HG03520 (cell line): ENCODE measurements around the gene MAPK10.

Experiments used
- ATAC-seq: cut with Tn5 transposase; IDR thresholded peaks from one replicate; pipeline ENCODE4 v1.9.1; 2021; ENCODE audit warnings: mild to moderate bottlenecking, moderate library complexity; ENCODE audit not compliant: unreplicated experiment

Gene MAPK10

DNA sequence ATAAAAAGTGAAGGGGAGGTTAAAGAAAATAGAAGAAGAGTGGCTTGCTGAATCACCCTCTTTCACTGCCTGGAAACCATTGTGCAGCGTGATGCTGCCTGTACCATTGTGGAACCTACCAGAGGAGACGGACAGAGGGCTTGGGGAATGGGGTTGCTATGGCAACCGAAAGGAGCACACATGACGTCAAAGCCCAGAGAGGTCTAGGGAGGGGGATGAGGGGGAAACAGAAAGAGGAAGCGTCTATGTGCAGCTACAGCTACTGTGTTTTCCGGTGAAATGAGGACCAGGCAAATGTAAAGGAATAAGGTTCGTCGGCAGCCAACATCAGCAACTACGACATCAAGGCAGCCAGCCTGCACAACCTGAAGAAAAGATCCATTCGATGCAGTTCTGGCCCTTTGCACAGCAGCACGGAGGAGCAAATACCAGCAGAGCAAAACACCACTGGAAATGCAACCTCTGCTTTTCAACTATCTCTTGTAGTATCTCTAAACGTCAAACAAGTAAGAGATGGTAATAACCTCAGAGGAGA is at the start of gene MAPK10:
TSS of gene MAPK10 (minus strand) at position 110 of the 535 bp plus-strand sequence.
- ATAC-seq: peak; percentile 98

DNA sequence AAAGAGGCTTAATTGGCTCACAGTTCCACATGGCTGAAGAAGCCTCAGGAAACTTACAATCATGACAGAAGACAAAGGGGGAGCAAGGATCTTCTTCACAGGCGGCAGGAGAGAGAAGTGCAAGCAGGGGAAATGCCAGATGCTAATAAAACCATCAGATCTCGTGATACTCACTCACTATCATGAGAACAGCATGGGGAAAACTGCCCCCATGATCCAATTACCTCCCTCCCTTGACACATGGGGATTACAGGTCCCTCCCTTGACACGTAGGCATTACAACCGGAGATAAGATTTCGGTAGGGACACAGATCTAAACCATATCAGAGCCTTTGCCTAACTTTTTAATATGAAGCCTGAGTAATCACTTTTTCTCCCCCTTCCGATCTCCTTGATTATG is 43.7 kb upstream of the MAPK10 start:
- ATAC-seq: no peak

DNA sequence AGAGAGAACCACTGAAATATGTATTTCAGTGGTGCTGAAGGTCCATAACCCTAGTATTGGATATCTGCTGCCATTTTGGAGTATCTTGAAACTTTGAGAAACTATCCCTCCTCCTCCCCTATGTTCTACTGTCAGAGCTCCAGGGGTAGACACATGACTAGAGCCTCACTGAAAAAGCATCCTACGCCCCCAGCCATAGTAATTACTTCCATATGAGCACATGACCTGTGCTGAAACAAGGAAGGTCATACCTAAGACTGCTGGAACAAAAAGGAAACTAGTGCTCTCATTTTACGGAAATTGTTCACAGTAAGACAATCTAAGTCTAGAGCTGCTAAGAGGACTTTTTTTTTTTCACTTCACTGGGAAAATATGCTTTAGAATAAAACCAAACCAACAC is 42.0 kb upstream of the MAPK10 start:
- ATAC-seq: no peak

- ATAC-seq: no peak
These were observed 40.4 kb upstream of the MAPK10 start for GRCh38 chr4:86400216-86400615.

DNA sequence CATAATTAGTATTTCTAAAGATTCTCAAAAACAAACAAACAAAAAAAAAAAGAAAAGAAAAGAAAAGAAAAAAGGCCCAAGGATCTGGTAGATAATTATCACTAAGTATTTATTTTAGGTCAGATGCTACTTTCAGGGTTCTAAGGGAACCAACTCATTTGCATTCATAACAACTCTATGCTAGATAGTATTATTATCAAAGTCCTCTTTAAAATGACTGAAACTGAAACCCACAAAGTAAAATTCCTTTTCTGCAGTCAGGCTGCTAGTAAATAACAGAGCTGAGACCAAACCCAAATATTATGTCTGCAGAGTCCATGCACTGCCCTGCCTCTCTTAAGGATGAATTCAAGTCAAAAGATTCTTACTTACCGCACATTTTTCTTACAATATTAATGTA is 38.3 kb upstream of the MAPK10 start:
- ATAC-seq: peak; percentile 82

DNA sequence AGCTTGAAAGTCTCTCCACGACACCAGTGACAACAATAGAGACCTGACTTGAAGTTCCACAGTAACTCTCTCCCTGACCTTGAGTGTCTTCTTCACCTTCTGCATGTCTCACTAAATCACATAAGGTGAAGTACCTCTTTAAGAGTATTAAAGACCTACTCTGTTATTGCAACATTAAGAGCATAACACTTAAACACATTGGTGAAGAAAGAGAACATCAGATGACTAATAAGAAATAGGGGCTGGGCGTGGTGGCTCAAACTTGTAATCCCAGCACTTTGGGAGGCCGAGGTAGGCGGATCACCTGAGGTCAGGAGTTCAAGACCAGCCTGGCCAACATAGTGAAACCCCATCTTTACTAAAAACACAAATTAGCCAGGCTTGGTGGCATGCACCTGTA is 33.9 kb upstream of the MAPK10 start:
- no peak for ATAC-seq

GRCh38 chr4:86389664-86390063 is 29.8 kb upstream of the MAPK10 start:
- ATAC-seq: no peak

DNA sequence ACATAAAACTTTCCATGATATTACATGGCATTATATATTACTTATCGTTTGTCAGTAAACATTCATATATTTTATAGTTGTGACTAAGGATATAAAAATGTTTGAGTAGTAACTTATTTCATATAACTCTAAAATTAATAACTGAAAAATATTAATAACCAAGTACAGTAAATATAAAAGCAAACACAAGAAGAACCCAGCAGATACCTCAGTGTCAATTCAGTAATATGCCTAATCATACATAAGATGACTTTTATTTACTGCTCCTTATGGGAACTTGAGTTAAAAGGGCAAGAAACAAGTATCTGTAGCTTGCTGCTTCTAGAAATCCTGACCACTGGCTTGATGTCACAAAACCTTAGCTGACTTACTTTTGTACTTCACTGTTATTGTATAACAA is 28.4 kb upstream of the MAPK10 start:
- ATAC-seq: no peak

DNA sequence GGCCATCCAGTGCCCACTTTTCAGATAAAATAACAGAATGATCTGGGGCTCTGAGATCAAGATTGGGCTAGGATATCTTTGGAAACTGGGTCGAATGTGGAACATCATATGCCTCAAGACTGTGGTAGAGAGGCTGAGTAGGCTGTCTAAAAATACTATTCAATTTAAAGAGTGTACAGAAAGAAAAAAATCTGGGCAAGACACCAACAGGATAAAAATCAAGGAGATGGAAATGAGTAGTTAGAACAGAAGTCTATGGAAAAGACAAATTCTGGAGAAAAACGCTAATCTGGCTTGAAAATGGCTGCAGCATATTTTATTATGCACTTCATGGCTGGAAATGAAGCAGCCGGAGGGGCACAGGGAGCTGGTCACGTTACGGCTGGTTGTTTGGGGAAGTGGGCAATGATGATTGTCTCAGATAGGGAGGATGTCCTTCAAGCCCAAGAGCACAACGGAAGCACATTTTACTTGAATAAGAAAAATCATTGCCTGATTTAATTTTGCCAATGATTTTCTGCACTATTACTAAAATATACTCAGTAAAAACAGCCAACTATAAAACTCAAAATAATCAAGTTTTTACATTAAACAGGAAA is 27.1 kb upstream of the MAPK10 start:
- ATAC-seq: no peak

DNA sequence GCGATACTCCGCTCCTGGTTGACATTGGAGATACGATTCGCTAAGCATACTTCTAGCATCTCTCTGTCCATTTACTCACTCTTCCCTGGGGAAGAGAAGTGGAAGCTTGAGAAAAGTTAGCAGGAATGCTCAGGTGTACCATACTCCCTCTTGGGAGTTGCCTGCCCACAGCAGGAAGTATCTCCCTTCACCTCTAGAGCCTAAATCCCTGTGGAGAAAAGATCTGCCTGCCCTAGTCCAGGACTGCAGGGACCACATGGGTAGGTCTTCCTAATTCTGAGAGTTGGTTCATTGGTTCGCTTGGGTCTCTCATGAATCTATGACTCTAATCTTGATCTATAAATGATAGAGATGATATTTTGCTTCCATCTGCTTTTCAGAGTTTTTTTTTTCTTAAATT is 26.3 kb upstream of the MAPK10 start:
- ATAC-seq: no peak

GRCh38 chr4:86381431-86381830 is 21.6 kb upstream of the MAPK10 start:
- no peak for ATAC-seq

- ATAC-seq: no peak
These were observed 20.4 kb upstream of the MAPK10 start for GRCh38 chr4:86380181-86380724.

GRCh38 chr4:86376850-86377249 is 17.0 kb upstream of the MAPK10 start:
- ATAC-seq: no peak

DNA sequence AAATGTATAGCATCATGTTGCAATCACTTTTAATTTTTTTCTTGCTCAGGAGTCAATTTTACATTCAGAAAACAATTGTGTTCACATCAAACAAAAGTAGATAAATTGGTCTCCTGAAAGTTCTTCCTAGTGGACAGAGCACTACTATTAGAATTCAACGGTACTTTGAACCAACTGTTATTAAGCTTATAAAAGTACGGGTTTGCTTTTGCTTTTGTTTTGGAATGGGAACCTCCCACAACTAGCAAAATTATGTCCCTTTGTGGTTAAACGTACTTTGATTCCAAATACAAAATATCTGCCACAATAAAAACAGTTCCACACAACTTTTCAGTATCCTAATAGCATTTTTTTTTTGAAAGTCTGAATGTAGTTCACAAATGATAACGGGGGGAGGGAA is 8.6 kb upstream of the MAPK10 start:
- ATAC-seq: no peak

GRCh38 chr4:86367577-86367976 is 7.7 kb upstream of the MAPK10 start:
- no peak for ATAC-seq

- ATAC-seq: no peak
These were observed 7.1 kb upstream of the MAPK10 start for GRCh38 chr4:86366920-86367319.

DNA sequence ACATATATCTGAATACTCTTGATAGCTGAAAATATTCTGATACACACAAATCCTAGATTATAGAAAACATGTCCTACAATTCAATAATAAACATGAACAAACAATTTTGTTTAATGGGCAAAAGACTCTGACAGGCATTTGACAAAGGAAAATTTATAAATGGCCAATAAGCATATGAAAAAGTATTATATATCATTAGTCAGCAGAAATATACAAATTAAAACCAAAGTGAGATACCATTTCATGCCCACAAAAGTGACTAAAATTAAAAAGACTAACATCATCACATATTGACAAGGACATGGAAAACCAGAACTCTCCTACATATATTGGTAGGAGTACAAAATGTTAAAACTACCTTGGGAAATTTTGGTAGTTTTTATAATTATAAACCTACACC is 2.7 kb upstream of the MAPK10 start:
- ATAC-seq: no peak

DNA sequence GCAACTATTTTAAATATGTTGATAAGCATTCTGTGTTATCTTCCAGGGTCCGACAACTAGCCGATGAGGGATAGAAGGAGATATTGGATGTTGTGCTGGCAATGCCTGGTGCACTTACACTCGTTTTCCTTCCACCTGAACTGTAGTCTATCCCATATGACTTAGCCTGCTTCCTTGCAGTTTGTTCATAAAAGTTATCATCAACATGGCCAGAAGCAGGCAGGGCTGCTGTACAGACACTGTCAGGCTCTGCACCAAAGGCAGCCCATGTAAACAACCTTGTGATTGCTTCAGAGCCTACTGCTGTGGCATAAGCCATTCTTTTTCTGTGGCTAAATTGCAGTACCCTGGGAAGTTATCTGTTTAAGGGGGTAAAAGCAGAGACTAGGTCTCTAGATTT is 1.6 kb downstream of the MAPK10 start:
- no peak for ATAC-seq

- no peak for ATAC-seq
These were observed 2.2 kb downstream of the MAPK10 start for GRCh38 chr4:86357608-86358007.

DNA sequence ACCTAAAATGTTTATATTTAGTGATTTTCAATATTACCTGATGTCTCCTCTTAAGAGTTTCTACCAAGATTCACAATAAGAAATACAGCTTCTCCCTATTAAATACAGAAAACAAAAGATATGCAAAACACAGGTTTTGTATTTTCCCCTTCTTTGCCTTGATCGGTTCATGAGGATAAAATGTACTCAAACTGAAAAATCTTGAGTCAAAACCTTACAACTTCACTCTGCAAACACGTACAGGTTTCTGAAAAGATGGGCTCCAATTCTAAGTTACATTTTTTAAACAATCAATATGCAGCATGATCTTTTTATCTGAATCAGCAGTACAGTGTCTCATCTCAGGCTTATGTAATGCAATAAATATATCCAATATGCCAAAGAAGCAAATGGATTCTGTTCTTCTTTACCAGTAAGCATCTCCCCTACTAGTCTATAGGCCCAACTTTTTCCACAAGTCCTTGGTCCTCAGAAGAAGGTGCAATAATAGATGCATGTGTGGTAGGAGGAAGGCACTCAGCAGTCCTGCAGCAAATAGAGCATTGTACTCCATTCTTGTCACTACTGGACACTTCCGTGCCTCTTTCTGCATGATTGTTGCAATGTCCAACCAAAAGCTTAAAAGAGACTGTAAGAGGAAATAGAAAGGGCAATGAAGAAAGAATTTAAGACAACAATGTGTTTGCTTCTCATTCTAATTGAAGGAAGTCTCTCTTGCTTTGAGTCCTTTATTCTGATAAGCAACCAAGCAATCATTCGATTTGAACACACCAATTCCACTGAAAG is 3.2 kb downstream of the MAPK10 start:
- ATAC-seq: no peak

DNA sequence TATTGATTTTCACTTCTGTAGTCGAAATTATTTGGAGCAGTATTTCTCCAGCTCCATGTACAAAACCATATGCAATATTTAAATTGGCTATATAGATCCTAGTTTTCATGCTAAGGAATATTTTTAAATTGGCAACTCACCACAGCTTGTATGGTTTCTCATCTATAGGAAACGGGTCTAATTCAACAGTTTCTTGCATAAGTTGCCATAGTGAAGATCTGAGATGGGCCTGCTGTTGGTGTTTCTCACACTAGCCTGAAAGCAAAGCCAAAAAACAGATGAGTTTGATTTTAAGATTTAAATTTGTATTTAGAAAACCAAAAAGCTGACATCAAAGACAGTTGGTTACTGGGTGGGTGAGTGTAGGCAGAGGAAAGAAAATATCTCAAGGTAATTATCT is 5.5 kb downstream of the MAPK10 start:
- no peak for ATAC-seq

- ATAC-seq: no peak
These were observed 13.5 kb downstream of the MAPK10 start for GRCh38 chr4:86346320-86346719.
